GM03348 (cell line): Measurements from ENCODE around the gene PAXIP1.

ENCODE experiments used
- DNase-seq: peaks from one replicate; pipeline ENCODE4 v3.0.0; 2012; ENCODE audit warnings: low spot score

PAXIP1 gene

GRCh38 chr7:154911862-154912455 lies 91.0 kb downstream of the PAXIP1 start:
- no peak for DNase-seq

GRCh38 chr7:154911411-154911810 lies 91.5 kb downstream of the PAXIP1 start:
- DNase-seq: no peak

GRCh38 chr7:154910977-154911376 lies 91.9 kb downstream of the PAXIP1 start:
- DNase-seq: no peak

GRCh38 chr7:154910125-154910524 lies 92.8 kb downstream of the PAXIP1 start:
- DNase-seq: no peak

- no peak for DNase-seq
Measured at GRCh38 chr7:154909241-154910105, 93.5 kb downstream of the PAXIP1 start.

- DNase-seq: no peak
Measured at GRCh38 chr7:154907651-154908620, 95.0 kb downstream of the PAXIP1 start.

GRCh38 chr7:154906736-154907355 lies 96.1 kb downstream of the PAXIP1 start:
- DNase-seq: no peak

- DNase-seq: no peak
Measured at GRCh38 chr7:154906201-154906600, 96.7 kb downstream of the PAXIP1 start.

- DNase-seq: no peak
Measured at GRCh38 chr7:154905615-154906014, 97.3 kb downstream of the PAXIP1 start.

- DNase-seq: no peak
Measured at GRCh38 chr7:154905146-154905545, 97.8 kb downstream of the PAXIP1 start.

- no peak for DNase-seq
Measured at GRCh38 chr7:154903083-154903731, 99.7 kb downstream of the PAXIP1 start.

- DNase-seq: no peak
Measured at GRCh38 chr7:154902600-154903082, 100.3 kb downstream of the PAXIP1 start.

- DNase-seq: no peak
Measured at GRCh38 chr7:154899862-154900261, 103.1 kb downstream of the PAXIP1 start.

GRCh38 chr7:154898973-154899855 lies 103.7 kb downstream of the PAXIP1 start:
- DNase-seq: no peak

- no peak for DNase-seq
Measured at GRCh38 chr7:154896076-154896475, 106.8 kb downstream of the PAXIP1 start.
